ENCODE results near the gene PSPC1.

- TF ChIP-seq CTCF (IDR thresholded peaks at IDR 0.05) (no peak), POLR2A (IDR thresholded peaks at IDR 0.05) (no peak)
These were observed 12.9 kb downstream of the PSPC1 start for GRCh38 chr13:19769854-19770253.
